NK-92 (cell line): ENCODE measurements around the gene ABHD16A.
A peak's percentile ranks its signal among the peaks of the same experiment; 100 is the strongest.

Experiments
- DNase-seq: peaks from one replicate; lab custom pipeline; 2025; ENCODE audit not compliant: unreplicated experiment; lab: John Stamatoyannopoulos, UW

The ABHD16A gene

DNA sequence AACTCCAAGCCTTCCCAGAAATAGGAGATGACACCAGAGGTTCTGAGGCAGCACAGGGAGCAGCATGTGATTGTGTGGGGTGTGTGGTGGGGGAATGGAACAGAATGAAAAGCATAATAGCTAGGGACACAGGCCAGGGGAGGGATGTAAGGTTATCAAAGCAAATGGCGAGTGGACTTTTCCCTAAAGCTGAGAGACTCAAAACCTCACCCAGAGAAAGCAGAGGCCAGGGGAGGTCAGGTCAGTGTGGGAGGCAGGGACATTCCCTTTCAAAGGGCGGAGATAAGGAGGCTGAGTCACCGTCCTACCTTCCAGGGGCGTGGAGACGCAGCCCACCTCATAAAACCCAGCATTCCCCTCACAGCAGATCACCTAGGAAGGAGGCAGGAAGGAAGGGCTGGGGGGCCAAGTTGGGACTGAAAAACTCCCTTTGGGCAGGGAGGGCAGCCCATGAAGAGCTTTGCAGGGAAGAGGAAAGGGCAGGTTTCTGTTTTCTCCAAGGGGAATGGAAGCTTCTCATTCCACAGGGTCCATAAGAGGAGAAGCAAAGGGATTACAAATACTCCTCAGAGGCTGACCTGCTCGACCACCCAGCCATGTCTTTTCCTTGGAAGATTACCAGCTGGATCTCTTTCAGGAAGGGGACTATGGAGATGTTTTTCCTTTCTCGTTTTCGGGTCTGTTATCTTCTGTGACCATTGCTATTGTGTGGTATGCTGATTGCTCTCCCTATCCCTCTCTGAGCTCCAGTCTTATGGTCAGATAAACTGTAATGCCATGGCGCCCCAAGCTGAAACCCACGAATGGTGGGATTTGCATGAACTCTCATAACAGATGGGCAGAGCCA is 12.7 kb downstream of the ABHD16A start:
- DNase-seq = no peak

DNA sequence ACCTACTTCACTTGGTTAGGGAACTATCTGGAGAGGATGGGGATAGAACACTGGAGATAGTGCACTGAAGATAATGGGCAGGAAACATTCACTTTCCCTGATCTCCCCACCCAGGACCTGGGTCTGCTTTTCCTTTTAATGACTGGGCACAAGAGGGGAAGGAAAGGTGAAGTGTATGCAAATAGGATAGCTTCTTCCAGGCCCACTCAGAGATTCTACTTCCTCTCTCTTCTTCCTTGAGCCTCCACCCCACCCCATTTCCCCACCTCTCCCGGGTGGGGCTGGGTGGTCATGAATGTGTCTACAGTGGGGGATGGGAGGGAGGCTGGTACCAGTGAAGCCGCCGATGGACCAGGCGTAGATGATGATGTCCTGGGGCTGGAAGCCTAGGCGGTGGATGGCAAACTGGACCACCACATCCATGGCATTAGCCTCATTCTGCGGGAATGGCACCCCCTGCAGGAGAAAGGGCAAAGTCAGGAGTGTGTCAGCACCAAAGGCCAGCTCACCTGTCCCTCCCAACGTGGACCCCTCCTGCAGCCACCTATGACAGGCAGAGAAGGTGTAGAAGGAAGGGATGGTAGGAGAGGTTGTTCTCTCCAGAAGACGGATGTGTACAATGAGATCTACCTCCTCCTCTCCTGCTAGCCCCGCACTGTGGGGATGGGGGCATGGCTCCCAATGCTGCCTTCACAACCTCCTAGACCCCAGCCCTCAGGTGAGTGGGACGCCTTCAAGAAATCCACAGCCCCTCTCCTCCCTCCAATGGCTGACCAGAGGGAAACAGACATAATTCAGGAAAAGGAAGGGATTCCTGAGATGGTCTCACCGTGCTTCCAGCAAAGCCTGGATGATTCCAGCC is 13.6 kb downstream of the ABHD16A start:
- no peak for DNase-seq

DNA sequence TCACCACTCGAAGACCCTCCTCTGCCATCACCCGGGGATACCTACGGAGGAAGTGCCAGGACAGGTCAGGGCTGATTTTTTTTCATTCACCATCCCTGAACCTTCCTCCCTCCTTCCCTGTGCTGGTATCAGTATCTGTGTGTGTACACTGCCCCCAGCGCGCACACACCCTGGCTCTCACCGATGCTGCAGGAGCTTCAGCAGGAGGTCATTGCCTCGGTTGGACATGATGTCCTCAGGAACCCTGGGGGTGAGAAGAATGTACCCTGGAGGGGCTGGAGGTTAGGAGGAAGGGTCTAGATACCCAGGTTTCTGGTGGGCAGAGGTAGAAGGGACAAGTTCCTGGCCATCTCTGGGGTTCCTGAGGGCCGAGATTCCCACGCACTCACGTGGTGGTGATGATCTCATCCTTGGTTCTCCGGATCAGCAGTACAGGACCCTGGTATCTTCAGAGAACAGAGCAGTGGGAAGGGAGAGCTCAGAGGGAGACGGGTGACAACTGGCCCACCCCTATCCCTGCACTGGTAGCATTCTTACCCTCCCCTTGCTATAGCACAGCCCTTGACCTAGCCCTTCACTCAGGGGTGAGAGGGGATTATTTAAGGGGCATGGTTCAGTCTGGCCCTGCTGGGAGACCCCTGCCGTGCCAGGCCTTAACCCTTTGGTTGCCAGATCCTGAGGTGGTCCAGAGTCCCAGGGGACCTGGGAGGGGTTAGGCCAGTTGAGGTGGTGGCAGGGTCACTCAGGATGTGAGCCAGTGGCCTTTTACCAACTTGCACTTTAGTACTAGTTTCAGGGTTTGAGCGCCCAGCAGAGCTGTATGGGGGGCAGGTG is 15.0 kb downstream of the ABHD16A start:
- no peak for DNase-seq

DNA sequence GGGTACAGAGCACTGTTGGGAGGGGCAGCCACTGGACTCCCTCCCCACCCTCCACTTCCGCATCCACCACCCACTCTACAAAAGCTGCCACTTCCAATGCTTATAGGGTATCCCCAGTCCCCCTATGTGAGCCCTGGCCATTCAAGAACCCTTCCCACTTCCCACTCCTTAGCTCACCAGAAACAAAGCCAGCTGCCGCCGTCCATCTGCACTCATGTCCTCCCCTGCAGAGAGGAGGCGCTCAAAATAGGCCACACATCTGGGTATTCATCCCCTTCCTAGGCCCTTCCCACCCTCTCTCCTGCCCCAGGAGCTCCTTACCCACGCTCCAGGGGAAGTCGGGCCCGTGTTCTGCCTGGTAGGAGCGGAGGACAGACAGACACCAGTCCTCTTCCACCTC is 15.8 kb downstream of the ABHD16A start:
- DNase-seq = no peak

DNA sequence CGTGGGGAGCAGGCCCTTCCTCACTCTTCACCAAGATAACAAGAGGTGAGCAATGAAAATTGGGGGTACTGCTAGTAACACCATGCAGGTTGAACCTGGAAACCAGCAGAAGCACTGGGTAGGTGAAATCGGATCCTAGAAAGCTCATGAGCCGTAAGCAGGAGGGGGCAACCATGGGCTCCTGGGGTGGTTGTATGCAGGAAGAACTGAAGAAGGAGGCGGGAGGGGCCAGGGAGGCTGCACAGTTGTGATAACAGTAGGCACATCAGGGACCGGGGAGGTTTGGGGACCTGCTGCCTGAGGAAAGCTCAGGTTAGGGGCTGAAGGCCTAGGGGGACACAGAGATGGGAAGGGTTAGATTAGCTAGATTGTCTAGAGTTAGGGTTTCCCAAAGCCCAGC is 16.6 kb downstream of the ABHD16A start:
- no peak for DNase-seq

DNA sequence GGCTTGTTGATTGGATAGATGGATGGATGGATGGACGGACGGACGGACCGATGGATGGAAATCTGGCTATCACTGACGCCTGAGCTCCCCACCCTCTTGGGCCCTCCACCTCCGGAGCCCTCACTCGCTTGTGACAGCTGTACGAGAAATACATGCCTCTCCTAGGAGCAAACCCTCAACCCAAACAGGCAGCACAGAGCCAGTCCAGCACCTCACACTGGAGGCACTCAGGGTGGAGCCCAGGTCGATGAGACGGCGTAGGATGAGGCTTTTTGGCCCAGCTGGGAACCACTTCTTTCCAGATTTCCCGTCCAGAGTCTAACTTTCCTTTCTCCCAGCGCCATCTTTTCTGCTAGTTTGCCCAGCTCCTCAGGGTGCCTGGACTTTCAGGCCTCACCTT is 19.5 kb downstream of the ABHD16A start:
- no peak for DNase-seq

DNA sequence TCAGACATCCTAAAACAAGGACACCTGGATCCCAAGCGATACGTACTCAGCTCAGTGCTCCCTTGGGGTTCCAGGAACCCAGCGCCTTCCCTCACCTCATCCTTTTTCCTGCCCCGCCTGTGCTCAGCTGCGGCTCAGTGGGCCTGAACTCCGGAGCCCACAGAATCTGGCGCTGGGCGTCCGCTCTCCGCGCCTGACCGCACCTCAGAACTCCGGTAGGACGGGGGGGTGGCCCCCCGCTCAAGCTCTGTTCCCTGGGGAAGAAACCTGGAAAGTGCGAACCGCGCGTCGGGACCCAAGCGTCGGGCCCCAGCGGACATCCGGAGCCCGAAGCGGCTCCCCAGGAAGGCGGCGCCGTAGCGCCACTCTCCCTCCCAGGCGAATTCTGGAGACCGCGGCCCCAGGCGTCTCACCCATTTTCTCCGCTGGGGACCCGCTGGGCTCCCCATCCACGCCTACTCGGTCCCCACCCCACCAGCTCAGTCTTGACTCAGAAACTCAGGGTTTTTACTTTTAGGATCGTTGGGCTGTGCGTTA is 21.9 kb downstream of the ABHD16A start:
- no peak for DNase-seq

DNA sequence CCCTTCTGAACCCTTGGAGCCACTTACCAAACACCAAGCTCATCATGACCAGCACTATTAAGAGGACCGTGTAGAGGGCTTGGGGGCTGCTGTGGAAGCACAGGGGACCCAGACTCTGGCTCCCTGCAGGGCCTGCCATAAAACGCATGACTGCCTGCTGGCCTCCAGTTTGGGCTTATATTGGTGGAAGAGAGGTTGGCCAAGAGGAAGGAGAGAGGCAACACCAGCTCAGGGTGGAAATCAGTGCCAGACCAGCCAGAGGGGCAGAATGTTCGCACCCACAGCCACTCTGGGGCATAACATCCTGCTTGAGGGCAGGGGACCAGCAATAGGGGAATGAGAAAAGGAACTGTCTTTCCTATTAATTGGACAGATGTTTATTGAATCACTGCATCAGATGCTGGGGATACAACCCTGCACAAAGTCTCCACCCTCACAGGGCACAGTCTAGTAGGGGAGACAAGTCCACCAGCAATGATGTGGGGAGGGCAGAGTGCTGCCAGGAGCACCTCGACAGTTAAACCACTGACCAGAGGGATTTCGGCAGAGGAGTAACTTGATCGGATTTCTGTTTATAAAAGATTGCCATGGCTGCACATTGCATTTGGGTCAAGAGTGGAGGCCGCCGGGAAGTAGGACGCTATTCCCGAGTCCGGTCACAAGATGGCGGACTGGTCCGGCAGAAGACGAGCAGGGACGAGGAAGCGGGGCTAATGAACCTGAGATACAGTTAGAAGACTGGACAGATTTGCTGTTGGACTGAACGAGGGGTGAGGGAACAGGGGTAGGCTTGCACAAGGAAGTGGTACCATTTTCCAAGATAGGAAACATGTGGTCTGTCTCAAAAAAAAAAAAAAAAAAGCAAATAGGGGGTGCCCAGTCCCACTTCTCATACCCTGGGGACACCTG is 22.6 kb downstream of the ABHD16A start, which contains the start of gene LY6G5C:
Gene LY6G5C, minus strand, starts transcription at position 842 of the 909 bp plus-strand sequence. Its CDS starts 694 bp downstream, at position 148.
- no peak for DNase-seq

DNA sequence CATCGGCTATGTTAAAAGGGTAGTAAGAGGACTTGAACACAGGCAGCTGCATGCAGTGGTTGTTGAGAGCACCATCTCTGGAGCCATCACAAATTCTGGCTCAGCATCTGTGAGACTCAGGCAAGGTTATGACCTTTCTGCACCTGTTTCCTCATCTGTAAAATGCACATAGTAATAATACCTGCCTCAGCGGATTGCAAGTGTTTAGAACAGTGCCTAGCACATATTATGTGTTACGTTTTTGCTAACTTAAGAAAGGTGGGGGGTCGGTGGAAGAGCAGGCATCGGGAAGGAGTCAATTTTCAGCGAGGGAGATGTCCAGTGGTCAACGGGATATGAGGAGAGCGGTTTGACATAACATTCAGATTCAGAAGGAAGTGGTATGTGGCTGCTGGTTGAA is 25.2 kb downstream of the ABHD16A start:
- no peak for DNase-seq

DNA sequence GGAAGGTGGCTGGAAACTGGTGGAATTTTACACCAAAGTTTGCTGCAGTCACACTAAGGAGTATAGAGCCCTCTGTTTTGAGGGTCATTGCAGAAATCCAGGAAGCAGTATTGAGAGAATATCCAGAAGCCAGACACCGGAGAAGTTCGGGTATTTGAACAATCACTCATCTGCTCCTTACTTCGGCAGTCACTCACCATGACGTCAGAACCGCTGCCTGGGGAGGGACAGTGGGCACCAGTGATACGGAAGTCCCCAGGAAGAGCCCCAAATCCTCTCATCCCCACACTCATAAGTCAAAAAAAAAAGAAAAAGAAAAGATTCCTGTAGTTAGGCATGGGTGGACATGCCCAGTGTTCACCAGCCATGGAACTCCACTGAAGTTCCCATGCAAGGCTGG is 26.2 kb downstream of the ABHD16A start:
- DNase-seq = no peak

DNA sequence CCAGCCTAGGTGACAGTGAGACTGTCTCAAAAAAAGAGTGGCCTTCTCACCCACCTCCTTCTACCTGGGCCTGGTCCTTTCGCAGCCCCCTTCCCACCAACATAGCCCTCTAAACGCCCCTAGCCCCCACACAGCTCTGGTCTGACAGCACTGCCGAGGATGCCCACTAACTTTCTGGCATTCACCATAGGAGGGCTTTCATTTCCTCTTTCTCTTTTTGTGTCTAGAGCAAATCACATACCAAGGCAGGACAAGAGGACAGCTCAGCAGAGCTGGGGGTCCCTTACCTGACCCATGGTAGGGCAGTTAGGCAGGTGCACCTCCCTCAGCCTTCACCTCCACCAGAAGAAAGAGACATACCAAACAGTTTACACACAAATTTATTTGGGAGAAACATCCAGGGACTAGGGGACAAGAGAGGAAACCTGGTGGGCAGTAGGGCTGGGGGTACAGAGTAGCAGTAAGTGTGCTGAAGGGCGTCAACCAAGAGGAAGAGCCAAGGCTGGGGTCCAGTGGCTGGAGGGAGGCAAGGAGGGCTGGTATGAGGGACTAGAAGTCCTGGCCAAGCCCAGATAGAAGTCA is 26.7 kb downstream of the ABHD16A start:
- DNase-seq = no peak

DNA sequence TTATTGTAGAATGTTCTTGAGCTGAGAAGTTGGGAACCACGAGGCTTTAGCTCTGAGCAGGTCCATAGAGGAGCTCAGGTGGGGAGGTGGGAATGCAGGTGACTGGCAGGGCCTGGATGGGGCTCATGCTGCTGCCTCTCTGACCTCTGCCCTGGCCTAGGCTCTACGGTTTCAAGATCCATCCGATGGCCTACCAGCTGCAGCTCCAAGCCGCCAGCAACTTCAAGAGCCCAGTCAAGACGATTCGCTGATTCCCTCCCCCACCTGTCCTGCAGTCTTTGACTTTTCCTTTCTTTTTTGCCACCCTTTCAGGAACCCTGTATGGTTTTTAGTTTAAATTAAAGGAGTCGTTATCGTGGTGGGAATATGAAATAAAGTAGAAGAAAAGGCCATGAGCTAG is 33.4 kb downstream of the ABHD16A start, which contains the start of gene LY6G5B:
Gene LY6G5B, plus strand, starts transcription at position 301 of the 400 bp plus-strand sequence. CDS start 975 bp downstream, outside the sequence.
- DNase-seq = no peak

DNA sequence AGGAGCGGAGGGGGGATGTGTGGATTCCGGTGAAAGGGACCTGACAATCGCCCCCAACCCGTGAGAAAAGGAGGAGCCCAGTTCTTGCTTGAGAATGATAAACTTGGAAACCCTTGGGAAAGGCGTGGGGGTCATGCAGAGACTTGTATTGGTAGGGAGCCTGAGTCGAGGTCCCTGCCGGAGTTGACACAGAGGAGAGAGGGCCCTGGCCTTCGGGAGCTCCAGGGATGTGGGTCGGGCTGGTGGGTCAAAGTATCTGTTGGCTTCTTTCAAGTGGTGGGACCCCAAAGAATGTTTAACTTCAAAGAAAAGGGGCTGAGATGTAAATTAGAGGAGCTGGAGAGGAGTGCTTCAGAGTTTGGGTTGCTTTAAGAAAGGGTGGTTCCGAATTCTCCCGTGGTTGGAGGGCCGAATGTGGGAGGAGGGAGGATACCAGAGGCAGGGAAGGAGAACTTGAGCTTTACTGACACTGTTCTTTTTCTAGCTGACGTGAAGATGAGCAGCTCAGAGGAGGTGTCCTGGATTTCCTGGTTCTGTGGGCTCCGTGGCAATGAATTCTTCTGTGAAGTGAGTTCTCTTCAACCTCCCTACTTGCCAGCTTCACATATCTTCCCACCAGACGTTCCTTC is 36.7 kb downstream of the ABHD16A start:
- DNase-seq = no peak

DNA sequence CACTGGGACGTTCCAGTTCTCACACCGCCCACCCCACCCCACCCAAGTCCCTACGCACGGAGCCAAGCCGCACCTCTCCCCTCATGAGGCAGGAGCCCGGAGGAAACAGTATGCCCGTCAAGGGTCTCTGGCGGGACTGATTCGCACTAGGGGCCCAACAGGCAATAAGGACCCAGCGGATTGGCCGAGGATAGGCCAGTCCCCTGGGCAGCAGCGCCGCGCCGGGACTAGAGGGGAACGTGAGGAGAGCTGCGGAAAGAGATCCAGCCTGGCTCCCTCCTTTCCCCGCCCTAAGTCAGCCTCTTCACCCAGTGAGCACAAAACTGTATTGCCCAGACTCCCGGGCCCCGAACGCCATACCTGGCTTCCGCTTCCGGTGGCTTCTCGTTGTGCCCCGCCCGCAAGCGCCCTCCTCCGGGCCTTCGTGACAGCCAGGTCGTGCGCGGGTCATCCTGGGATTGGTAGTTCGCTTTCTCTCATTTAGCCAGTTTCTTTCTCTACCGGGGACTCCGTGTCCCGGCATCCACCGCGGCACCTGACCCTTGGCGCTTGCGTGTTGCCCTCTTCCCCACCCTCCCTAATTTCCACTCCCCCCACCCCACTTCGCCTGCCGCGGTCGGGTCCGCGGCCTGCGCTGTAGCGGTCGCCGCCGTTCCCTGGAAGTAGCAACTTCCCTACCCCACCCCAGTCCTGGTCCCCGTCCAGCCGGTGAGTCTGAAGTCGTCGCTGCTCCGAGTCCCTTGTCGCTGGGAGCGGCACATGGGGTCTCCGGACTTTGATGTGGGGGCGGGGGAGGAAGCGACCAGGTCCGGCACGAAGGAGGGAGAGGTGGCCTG is 37.4 kb downstream of the ABHD16A start, which contains the start of gene CSNK2B:
Gene CSNK2B, plus strand, starts transcription at position 580 of the 836 bp plus-strand sequence. CDS start 752 bp downstream, outside the sequence.
- peak; percentile 90 for DNase-seq

DNA sequence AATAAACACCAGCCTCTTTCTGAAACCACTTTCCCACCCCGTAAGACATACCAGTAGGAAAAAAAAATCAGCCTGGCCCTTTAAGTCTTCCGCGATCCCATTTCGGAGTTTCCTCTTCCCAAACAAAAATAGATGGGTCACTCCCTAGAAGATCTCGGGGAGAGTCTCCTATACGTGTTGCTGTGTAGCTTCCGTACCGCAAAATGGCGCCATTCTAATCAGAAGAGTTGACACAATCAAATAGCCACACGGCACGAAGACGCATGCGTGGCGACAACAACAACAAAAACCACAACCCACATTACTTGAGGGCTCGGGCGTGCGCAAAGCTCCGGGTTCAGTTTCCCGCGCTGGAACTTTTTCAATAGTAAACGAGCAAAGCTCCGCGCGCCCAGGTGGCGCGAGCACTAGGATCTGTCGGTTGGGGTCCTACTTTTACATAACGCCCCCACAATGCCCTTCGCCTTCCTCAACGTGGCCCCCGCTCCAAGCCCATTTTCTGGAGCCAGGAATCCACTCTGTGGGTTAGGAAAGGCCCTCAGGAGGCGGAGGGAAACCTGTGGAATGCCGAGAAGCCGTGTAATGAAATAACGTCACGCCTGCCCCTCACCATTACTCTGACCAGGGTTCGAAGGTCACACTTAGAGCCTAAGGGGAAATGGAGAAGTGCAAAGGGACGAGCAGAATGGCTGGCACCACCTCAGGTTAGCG is 38.2 kb downstream of the ABHD16A start, which contains the start of gene GPANK1:
Gene GPANK1, minus strand, starts transcription at position 208 of the 711 bp plus-strand sequence. CDS start 519 bp downstream, outside the sequence.
- DNase-seq = peak; percentile 67

DNA sequence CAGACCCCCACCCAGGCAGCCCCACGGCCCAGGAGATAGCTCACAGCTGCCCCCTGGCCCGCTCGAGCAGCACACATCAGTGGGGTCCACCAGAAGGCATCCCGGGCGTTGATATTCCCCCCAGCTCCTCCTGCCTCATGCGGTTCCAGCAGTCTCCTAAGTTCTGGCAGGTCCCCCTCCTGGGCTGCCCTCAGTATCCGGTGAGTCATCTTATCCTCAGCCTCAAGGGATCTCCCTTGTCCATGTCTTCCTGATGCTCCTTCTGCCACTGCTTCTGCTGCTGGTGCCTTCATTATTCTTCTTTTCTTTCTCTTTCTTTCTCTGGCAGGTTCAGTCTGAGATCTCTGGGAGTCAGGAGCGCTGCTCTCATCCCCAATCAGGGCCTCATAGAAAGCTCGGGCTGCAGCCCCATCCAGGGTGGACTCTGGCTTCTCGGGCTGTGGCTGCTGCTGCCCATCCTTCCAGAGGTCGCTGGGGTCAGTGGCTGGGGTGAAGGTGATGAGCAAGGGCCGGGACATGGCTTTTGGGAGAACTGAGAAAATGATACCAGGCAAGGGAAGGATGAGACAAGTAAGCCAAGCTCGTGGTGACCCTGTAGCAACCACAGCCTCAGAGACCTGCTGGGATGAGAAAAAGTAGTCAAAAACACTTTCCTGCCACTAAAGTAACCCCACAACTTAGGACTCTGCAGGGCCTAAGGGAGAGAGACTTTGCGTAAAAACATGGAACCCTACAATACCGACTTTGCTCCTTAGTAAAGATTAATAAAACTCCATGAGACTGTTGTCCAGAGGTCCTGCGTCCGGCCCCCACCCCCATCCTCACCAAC is 38.9 kb downstream of the ABHD16A start:
- no peak for DNase-seq
